Peyer's patch (tissue), 4 donors: ENCODE results near the gene D2HGDH. TPM values are rescaled to one million over a fixed set of nuclear protein-coding genes. Genes with fewer than 3 reads are reported as not detected.
"Not testable (repeated sequence)": the region's sequence is repeated elsewhere in the genome, so short reads cannot be mapped to it uniquely, and the experiment has no call there.

ENCODE experiments used
- DNase-seq, 3 donors: peaks; one replicate each; pipeline ENCODE4 v3.0.0-alpha.2; 2017 to 2019
- H3K27ac ChIP-seq, 4 donors: fragments of 200-600 bp; sonication (generic); one replicate each; pipeline ENCODE4 v1.5.1; 2016 to 2019
- H3K27me3 ChIP-seq, 2 donors: fragments of 200-600 bp; sonication (generic); one replicate each; pipeline ENCODE4 v1.5.1; 2019
- H3K36me3 ChIP-seq, 3 donors: fragments of 200-600 bp; sonication (generic); one replicate each; pipeline ENCODE4 v1.5.1; 2016 to 2019
- H3K4me1 ChIP-seq, 4 donors: fragments of 200-600 bp; sonication (generic); one replicate each; pipeline ENCODE4 v1.5.1; 2016 to 2019
- H3K4me3 ChIP-seq, 4 donors: fragments of 200-600 bp; sonication (generic); 1 replicate in 3 of 4; 2 replicates in 1 of 4; pipeline ENCODE4 v1.5.1; 2016 to 2019; ENCODE audit warnings: mild to moderate bottlenecking in 1 of 4
- H3K9me3 ChIP-seq, 4 donors: fragments of 200-600 bp; sonication (generic); one replicate each; pipeline ENCODE4 v1.5.1; 2016 to 2019; ENCODE audit warnings: mild to moderate bottlenecking in 1 of 4
- POLR2A ChIP-seq, 2 donors: fragments of 450-650 bp; IDR thresholded peaks; one replicate each; pipeline ENCODE4 v1.5.1; 2017; ENCODE audit warnings: antibody characterized with exemption in 2 of 2, mild to moderate bottlenecking in 2 of 2, moderate library complexity in 2 of 2
- total RNA-seq, 4 donors: library from RNA; depleted of rRNA; stranded (reverse); fragments of >200 nt; gene quantifications; one replicate each; pipeline ENCODE4 v1.1.0, GENCODE V29; 2016
- TF ChIP-seq, protein P1 (sequence below), 6 experiments: fragments of 450-650 bp in 4 of 6; fragments of 200-600 bp in 2 of 6; sonication (generic) in 1 of 6; IDR thresholded peaks; one replicate each; pipeline ENCODE4 v1.5.1; 2017 to 2019; ENCODE audit warnings: antibody characterized with exemption in 6 of 6, mild to moderate bottlenecking in 3 of 6, moderate library complexity in 1 of 6

Gene D2HGDH
- total RNA-seq, 4 donors from 2014 or later: 36.4 to 122 (median 77.7) TPM

DNA sequence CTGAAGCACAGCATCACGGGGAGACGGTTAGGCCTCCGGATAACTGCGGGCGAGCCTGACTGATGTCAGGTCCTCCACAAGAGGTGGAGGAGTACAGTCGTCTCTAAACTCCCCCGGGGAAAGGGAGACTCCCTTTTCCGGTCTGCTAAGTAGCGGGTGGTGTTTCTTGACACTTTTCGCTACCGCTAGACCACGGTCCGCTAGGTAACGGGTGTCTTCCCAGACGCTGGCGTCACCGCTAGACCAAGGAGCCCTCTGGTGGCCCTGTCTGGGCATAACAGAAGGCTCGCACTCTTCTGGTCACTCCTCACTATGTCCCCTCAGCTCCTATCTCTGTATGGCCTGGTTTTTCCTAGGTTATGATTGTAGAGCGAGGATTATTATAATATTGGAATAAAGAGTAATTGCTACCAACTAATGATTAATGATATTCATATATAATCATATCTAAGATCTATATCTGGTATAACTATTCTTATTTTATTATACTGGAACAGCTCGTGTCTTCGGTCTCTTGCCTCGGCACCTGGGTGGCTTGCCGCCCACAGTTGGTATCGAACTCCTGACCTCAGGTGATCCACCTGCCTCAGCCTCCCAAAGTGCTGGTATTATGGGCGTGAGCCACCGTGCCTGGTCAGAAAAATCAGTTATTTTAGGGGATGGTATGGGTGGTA lies 1.8 kb upstream of the D2HGDH start:
- not testable (repeated sequence) for H3K36me3 ChIP-seq, H3K9me3 ChIP-seq, H3K27me3 ChIP-seq, H3K4me3 ChIP-seq, H3K27ac ChIP-seq
- DNase-seq: peak in 2 of 3 donors; percentile 60 to 86
- peaks cover 0 to 14% (median 5%) of the 10 kb centered on the region in 4 donors for H3K4me1 ChIP-seq
- TF ChIP-seq, protein P1, sequence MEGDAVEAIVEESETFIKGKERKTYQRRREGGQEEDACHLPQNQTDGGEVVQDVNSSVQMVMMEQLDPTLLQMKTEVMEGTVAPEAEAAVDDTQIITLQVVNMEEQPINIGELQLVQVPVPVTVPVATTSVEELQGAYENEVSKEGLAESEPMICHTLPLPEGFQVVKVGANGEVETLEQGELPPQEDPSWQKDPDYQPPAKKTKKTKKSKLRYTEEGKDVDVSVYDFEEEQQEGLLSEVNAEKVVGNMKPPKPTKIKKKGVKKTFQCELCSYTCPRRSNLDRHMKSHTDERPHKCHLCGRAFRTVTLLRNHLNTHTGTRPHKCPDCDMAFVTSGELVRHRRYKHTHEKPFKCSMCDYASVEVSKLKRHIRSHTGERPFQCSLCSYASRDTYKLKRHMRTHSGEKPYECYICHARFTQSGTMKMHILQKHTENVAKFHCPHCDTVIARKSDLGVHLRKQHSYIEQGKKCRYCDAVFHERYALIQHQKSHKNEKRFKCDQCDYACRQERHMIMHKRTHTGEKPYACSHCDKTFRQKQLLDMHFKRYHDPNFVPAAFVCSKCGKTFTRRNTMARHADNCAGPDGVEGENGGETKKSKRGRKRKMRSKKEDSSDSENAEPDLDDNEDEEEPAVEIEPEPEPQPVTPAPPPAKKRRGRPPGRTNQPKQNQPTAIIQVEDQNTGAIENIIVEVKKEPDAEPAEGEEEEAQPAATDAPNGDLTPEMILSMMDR (IDR thresholded peaks at IDR 0.05): peak in 5 of 6 experiments; percentile 31 to 62 (median 56)

DNA sequence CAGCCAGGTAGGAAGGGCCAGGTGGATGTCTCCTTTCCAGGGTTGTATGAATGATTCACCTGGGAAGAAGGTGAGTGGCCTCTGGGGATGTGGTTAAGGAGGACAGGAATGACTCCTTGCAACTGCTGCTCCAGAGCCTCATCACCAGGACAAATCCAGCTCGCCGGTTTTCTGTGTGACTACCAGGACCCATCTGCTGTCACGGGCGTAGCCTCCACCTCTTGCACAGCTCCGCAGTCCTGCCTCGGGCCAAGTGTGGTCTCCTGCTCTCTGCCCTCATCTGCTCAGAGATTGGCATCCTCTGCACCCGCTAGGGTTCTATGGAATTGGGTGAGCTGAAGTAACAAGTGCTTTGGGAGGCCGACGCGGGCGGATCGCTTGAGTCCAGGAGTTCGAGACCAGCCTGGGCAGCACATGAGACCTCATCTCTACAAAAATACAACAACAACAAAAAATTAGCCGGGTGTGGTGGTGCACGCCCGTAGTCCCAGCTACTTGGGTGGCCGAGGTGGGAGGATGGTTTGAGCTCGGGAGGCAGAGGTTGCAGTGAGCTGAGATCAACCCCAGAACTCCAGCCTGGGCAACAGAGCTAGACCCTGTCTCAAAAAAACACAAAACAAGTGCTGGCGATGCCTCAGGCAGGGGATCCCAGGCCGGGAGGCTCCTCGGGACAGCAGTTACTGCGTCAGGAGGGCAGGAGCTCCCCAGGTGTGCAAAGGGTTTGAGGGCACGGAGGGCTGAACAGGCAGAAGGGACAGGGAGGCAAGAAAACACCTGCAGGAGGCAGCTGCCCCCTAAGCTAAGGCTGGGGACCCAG lies 831 bp upstream of the D2HGDH start:
- peak overlapping the region; percentile 74 to 97 (median 86) for H3K4me3 ChIP-seq

GRCh38 chr2:241734208-241734466 lies 293 bp upstream of the D2HGDH start:
- Histone ChIP-seq H3K4me3 (peak overlapping the region; percentile 74 to 97 (median 86)), H3K27ac (peak overlapping the region; percentile 50 to 98 (median 90)), H3K36me3 (peaks cover 0 to 2% (median 0%) of the 10 kb centered on the region in 3 donors), H3K4me1 (peaks cover 0 to 14% (median 5%) of the 10 kb centered on the region in 4 donors), H3K27me3 (no peaks in the 10 kb centered on the region), H3K9me3 (no peaks in the 10 kb centered on the region)
- DNase-seq: no peak
- no peak for TF ChIP-seq POLR2A (IDR thresholded peaks at IDR 0.05)
- TF ChIP-seq, protein P1 (IDR thresholded peaks at IDR 0.05): no peak

More for the DNA sequence above, 831 bp upstream of the D2HGDH start:
- H3K4me1 ChIP-seq: peaks cover 0 to 14% (median 5%) of the 10 kb centered on the region in 4 donors
- peak overlapping the region; percentile 50 to 98 (median 90) for H3K27ac ChIP-seq
- no peak for DNase-seq
- no peak for TF ChIP-seq POLR2A (IDR thresholded peaks at IDR 0.05)
- TF ChIP-seq, protein P1 (IDR thresholded peaks at IDR 0.05): no peak
- no peaks in the 10 kb centered on the region for H3K36me3 ChIP-seq
- no peaks in the 10 kb centered on the region for H3K27me3 ChIP-seq
- no peaks in the 10 kb centered on the region for H3K9me3 ChIP-seq

- no peak for DNase-seq
- Histone ChIP-seq H3K27me3 (no peaks in the 10 kb centered on the region), H3K9me3 (no peaks in the 10 kb centered on the region), H3K4me3 (peak overlapping the region in 1 of 4 donors; percentile 82), H3K36me3 (peaks cover 0 to 5% (median 0%) of the 10 kb centered on the region in 3 donors), H3K4me1 (peaks cover 0 to 14% (median 5%) of the 10 kb centered on the region in 4 donors), H3K27ac (no peak overlapping the region)
- no peak for TF ChIP-seq POLR2A (IDR thresholded peaks at IDR 0.05)
- TF ChIP-seq, protein P1 (IDR thresholded peaks at IDR 0.05): no peak
These were observed 1.7 kb downstream of the D2HGDH start for GRCh38 chr2:241736111-241736510.

DNA sequence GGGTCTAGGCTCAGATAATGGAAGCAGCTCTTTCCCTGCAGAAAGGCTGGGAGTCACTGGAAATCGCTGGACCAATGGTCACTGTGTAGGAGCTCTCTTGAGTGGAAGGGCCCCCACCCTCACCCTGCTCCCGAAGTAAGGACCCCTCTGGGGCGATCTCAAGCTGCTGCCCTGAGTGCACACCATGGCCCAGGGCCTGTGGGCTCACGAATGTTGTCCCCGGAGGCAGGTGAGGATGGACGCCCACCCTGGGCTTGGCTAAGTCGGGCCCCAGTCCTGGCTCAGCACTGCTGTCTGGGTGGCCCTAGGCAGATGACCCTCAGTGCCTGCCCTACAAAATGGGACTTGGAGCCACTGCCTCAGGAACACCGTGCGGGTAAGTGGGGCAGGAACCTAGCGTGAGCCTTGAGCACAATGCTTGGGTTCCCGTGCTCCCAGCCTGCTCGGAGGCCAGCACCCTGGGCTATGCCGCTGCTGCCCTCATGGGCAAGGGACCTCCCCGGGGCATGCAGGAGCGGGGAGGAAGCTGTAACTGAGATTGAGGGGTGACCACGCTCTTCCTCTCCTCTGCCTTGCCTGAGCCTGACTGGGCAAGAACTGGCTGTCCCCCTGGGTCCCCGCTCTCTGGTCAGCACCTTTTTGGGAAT lies 3.7 kb downstream of the D2HGDH start:
- TF ChIP-seq, protein P1 (IDR thresholded peaks at IDR 0.05): no peak
- TF ChIP-seq POLR2A (IDR thresholded peaks at IDR 0.05): no peak
- Histone ChIP-seq H3K4me1 (peaks cover 0 to 14% (median 5%) of the 10 kb centered on the region in 4 donors), H3K27ac (no peak overlapping the region), H3K36me3 (peaks cover 0 to 15% (median 0%) of the 10 kb centered on the region in 3 donors), H3K27me3 (no peaks in the 10 kb centered on the region), H3K9me3 (no peaks in the 10 kb centered on the region), H3K4me3 (no peak overlapping the region)
- no peak for DNase-seq
